ENCODE data around the gene VMAC.
"Not testable (repeated sequence)": the region's sequence is repeated elsewhere in the genome, so short reads cannot be mapped to it uniquely, and the experiment has no call there.

VMAC gene

GRCh38 chr19:5904352-5905113, at the start of gene VMAC:
Gene VMAC (plus strand): TSS chr19:5904872. CDS start chr19:5904891, 19 bp downstream.
- DNase-seq, result peak; percentile 100

GRCh38 chr19:5855151-5855550, 49.5 kb upstream of the VMAC start:
- DNase-seq, result not testable (repeated sequence)

- DNase-seq, result no peak
Measured at GRCh38 chr19:5857203-5858081, 47.2 kb upstream of the VMAC start.

- DNase-seq, result no peak
Measured at GRCh38 chr19:5863030-5863665, 41.5 kb upstream of the VMAC start.

- no peak for DNase-seq
Measured at GRCh38 chr19:5864013-5864720, 40.5 kb upstream of the VMAC start.

- no peak for DNase-seq
Measured at GRCh38 chr19:5864725-5865486, 39.8 kb upstream of the VMAC start.

GRCh38 chr19:5865772-5866171, 38.9 kb upstream of the VMAC start:
- DNase-seq, result no peak

- no peak for DNase-seq
Measured at GRCh38 chr19:5867201-5868136, 37.2 kb upstream of the VMAC start.

GRCh38 chr19:5870986-5871394, 33.7 kb upstream of the VMAC start:
- no peak for DNase-seq

- DNase-seq, result no peak
Measured at GRCh38 chr19:5873617-5874199, 31.0 kb upstream of the VMAC start.

GRCh38 chr19:5874496-5874895, 30.2 kb upstream of the VMAC start:
- not testable (repeated sequence) for DNase-seq

GRCh38 chr19:5877427-5877826, 27.2 kb upstream of the VMAC start:
- DNase-seq, result no peak

- no peak for DNase-seq
Measured at GRCh38 chr19:5877882-5878281, 26.8 kb upstream of the VMAC start.

GRCh38 chr19:5880196-5880595, 24.5 kb upstream of the VMAC start:
- DNase-seq, result no peak

- no peak for DNase-seq
Measured at GRCh38 chr19:5880604-5881078, 24.0 kb upstream of the VMAC start.

- no peak for DNase-seq
Measured at GRCh38 chr19:5881543-5882299, 23.0 kb upstream of the VMAC start.

- DNase-seq, result no peak
Measured at GRCh38 chr19:5882421-5882968, 22.2 kb upstream of the VMAC start.

GRCh38 chr19:5883157-5883873, 21.4 kb upstream of the VMAC start:
- DNase-seq, result not testable (repeated sequence)
